Lung (tissue), 12 donors: Measurements from ENCODE around the gene TMEM217. TPM values are rescaled to one million over a fixed set of nuclear protein-coding genes. Genes with fewer than 3 reads are reported as not detected.
A peak's percentile ranks its signal among the peaks of the same experiment; 100 is the strongest.

Source experiments
- ATAC-seq: fragments of 200-7000 bp; cut with Tn5 transposase; one replicate; pipeline ENCODE4 v1.9.1; 2020; ENCODE audit warnings: moderate number of reproducible peaks; ENCODE audit not compliant: insufficient read depth, low FRiP score
- DNase-seq, 3 donors: peaks; one replicate each; pipeline ENCODE4 v3.0.0-alpha.2; 2013 to 2017
- H3K27ac ChIP-seq, 2 donors: one replicate each; pipeline ENCODE4 v1.5.1; 2013; ENCODE audit warnings: mild to moderate bottlenecking in 2 of 2, moderate library complexity in 2 of 2, control low read depth in 1 of 2, inconsistent platforms in 1 of 2, low read depth in 1 of 2, low read length in 1 of 2
- H3K27me3 ChIP-seq, 3 donors: one replicate each; pipeline ENCODE4 v1.5.1; 2013; ENCODE audit warnings: low read length in 2 of 3; ENCODE audit not compliant: control insufficient read depth in 3 of 3, insufficient read depth in 3 of 3
- H3K36me3 ChIP-seq, 4 donors: one replicate each; pipeline ENCODE4 v1.5.1; 2013; ENCODE audit warnings: low read length in 4 of 4, mild to moderate bottlenecking in 1 of 4, moderate library complexity in 1 of 4; ENCODE audit not compliant: control insufficient read depth in 4 of 4, insufficient read depth in 4 of 4
- H3K4me1 ChIP-seq, 5 donors: one replicate each; pipeline ENCODE4 v1.5.1; 2013; ENCODE audit warnings: low read length in 5 of 5, mild to moderate bottlenecking in 2 of 5, moderate library complexity in 1 of 5; ENCODE audit not compliant: control insufficient read depth in 5 of 5, insufficient read depth in 5 of 5
- H3K4me3 ChIP-seq: one replicate; pipeline ENCODE4 v1.5.1; 2013; ENCODE audit warnings: mild to moderate bottlenecking, control low read depth, moderate library complexity
- H3K9ac ChIP-seq, 2 donors: one replicate each; pipeline ENCODE4 v1.5.1; 2013; ENCODE audit warnings: low read length in 2 of 2, control low read depth in 1 of 2; ENCODE audit not compliant: insufficient read depth in 1 of 2
- H3K9me3 ChIP-seq, 4 donors: one replicate each; pipeline ENCODE4 v1.5.1; 2013; ENCODE audit warnings: low read length in 3 of 4, mild to moderate bottlenecking in 1 of 4, moderate library complexity in 1 of 4; ENCODE audit not compliant: control insufficient read depth in 4 of 4, insufficient read depth in 3 of 4
- WGBS, 2 donors: extraction: QIAGEN DNeasy Blood & Tissue Kit; methylation state at CpG; one replicate each; pipeline ENCODE4 v1.1.7; 2013; 5-methylcytosine and 5-hydroxymethylcytosine counted together
- polyA plus RNA-seq, 2 donors: library from polyadenylated mRNA; stranded (reverse); fragments of 200-250 nt; gene quantifications; one replicate each; pipeline ENCODE4 v1.2.1, GENCODE V29; 2013
- total RNA-seq, 2 donors: library from RNA; depleted of rRNA in 1 of 2; stranded (reverse); fragments of >200 nt in 1 of 2; gene quantifications; one replicate each; pipeline ENCODE4 v1.2.1, GENCODE V29; 2014 to 2021
- TF ChIP-seq, protein P1 (sequence below): IDR thresholded peaks from 2 replicates; pipeline ENCODE4 v1.5.1; 2012; ENCODE audit warnings: mild to moderate bottlenecking; ENCODE audit errors: control extremely low read depth, extremely low read depth
- donor health status: control.
- donor health status: control.
- donor health status: Bipolar disorder and iron deficiency.
- donor health status: healthy.
- donor health status: DM: yes; HTN: yes; CAD: no.

TMEM217 gene
- total and polyA plus RNA-seq, 4 donors: 0.40 to 1.9 (median 0.97) TPM

DNA sequence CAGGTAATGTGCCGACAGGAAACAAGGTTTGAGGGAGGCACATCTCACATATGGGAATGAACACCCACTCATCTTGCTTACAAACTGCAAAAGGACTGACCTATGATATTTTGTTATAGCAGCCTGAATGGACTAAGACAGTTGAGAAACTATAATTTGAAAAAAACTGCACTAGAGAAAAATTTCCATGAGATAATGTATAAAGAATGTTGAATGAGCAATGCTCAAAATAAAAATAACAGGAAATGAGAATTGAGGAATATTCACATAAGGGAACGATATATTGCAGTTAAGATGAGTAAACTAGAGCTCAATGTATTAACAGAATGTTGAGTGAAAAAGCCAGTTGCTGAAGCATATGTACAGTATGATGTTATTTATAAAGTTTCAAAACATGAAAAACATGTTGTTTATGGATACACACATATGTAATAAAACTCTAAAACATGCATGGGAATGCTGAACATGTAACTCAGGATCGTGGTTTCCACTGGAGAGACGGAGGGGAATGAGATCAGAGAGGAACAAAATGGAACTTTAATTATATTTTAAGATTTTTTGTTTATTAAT, 6.6 kb downstream of the TMEM217 start:
- Histone ChIP-seq H3K4me3 (no peak overlapping the region), H3K9me3 (no peaks in the 10 kb centered on the region), H3K27me3 (no peaks in the 10 kb centered on the region), H3K9ac (no peak overlapping the region), H3K36me3 (no peaks in the 10 kb centered on the region), H3K27ac (no peak overlapping the region), H3K4me1 (no peaks in the 10 kb centered on the region)
- TF ChIP-seq, protein P1, sequence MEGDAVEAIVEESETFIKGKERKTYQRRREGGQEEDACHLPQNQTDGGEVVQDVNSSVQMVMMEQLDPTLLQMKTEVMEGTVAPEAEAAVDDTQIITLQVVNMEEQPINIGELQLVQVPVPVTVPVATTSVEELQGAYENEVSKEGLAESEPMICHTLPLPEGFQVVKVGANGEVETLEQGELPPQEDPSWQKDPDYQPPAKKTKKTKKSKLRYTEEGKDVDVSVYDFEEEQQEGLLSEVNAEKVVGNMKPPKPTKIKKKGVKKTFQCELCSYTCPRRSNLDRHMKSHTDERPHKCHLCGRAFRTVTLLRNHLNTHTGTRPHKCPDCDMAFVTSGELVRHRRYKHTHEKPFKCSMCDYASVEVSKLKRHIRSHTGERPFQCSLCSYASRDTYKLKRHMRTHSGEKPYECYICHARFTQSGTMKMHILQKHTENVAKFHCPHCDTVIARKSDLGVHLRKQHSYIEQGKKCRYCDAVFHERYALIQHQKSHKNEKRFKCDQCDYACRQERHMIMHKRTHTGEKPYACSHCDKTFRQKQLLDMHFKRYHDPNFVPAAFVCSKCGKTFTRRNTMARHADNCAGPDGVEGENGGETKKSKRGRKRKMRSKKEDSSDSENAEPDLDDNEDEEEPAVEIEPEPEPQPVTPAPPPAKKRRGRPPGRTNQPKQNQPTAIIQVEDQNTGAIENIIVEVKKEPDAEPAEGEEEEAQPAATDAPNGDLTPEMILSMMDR: no peak
- WGBS, 2 donors: 77 to 78% methylated on average over 4 of the region's 4 CpGs
- DNase-seq (no peak), ATAC-seq (no peak)

DNA sequence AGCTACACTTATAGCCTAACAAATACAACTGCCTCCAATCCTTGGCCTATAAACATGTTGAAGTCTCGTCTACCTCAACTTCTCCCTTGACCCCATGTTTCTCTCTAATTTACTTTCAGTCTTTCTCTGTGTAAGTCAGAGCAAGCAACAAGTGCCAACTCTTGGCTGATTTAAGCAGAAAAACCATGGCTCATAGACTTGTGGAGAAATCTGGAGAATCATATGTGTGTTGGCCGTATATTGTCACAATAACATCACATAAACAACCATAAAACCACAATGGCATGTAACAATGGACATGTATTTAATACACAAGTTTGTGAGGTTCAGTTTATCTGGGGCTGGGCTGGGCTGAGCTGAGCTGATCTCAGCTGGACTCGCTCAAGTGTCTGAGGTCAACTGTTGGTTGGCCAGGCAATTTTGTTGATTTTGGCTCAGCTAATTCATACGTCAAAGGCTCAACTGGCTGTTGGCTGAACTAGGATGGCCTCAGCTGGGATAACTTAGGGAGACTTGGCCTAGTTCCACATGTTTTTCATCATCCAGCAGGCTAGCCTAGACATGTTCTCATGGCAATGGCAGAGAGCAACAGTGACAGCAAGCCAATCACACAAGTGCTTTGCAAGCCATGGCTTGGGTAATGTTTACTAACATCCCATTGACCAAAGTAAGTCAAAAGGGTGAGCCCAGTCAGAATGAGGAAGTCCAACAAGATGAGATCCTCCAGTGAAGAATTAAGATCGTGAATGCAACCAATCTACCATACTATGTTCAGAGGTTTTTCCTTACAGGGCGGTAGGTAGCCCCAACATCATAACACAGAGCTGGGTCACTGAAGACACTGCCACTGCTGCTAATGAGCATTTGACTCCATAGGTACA, 13.3 kb downstream of the TMEM217 start:
- DNase-seq (peak; percentile 95 to 100 (median 100)), ATAC-seq (peak; percentile 56)
- no peaks in the 10 kb centered on the region for H3K27me3 ChIP-seq
- TF ChIP-seq, protein P1: no peak
- no peaks in the 10 kb centered on the region for H3K9me3 ChIP-seq
- no peaks in the 10 kb centered on the region for H3K36me3 ChIP-seq
- WGBS, 2 donors: 51 to 66% methylated on average over 6 of the region's 6 CpGs
- no peak overlapping the region for H3K4me3 ChIP-seq
- H3K4me1 ChIP-seq: peaks cover 10 to 40% (median 23%) of the 10 kb centered on the region in 5 donors
- H3K27ac ChIP-seq: peak overlapping the region; percentile 91 to 93
- peak overlapping the region in 1 of 2 donors; percentile 24 for H3K9ac ChIP-seq

DNA sequence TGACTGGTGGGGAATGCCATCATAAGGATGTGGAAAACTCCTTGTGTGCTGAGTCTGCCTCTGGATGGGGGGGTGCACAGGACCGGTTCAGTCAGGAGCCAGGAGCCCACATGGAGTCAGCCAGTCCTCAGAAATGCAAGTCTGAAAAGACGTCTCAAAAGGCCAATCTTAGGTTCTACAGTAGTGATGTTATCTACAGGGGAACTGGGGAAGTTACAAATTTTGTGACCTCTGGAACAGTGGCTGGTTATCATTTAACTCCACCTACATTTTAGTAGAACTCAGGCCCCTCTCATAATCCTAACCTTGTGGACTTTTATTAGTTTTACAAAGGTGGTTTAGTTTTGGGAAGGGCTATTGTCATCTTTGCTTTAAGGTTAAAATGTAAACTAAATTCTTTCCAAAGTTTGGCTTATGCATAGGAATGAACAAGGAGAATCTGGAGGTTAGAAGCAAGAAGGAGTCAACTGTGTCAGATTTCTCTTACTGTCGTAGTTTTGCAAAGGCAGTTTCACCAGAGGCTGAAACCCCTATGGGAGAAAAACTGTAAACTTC, 14.1 kb downstream of the TMEM217 start:
- ATAC-seq: no peak
- H3K36me3 ChIP-seq: no peaks in the 10 kb centered on the region
- WGBS, 2 donors: 64 to 68% methylated on average over 3 of the region's 3 CpGs
- no peak overlapping the region for H3K4me3 ChIP-seq
- no peak for DNase-seq
- peak overlapping the region in 1 of 2 donors; percentile 91 for H3K27ac ChIP-seq
- no peaks in the 10 kb centered on the region for H3K9me3 ChIP-seq
- no peaks in the 10 kb centered on the region for H3K27me3 ChIP-seq
- peaks cover 10 to 43% (median 26%) of the 10 kb centered on the region in 5 donors for H3K4me1 ChIP-seq
- H3K9ac ChIP-seq: no peak overlapping the region
- TF ChIP-seq, protein P1: no peak
